ENCODE results near the gene SPPL3.

- TF ChIP-seq CTCF (IDR thresholded peaks at IDR 0.05; ENCODE audit: insufficient read depth, low read length, poor library complexity, severe bottlenecking) (no peak), EZH2phosphoT487 (conservative IDR thresholded peaks at IDR 0.05; ENCODE audit: low read length) (no peak)
These were observed 12.4 kb upstream of the SPPL3 start for GRCh38 chr12:120916561-120916960.
